Caco-2 (cell line): ENCODE measurements around the gene NFU1. TPM values are rescaled to one million over a fixed set of nuclear protein-coding genes. Genes with fewer than 3 reads are reported as not detected.

ENCODE experiments used
- BruUV-seq: library from RNA; stranded (reverse); fragments of 400-500 nt; replicated peaks from 2 replicates; lab custom pipeline; 2021; lab: Mats Ljungman, UMichigan
- CTCF ChIA-PET: fragments of 300-600 bp; sonication (Branson Sonifier 250); formaldehyde crosslinking; loops from one replicate; lab custom pipeline; 2022; ENCODE audit warnings: antibody characterized with exemption; lab: Charles Lee
- POLR2A ChIA-PET: fragments of 300-600 bp; sonication (Branson Sonifier 250); formaldehyde crosslinking; loops from one replicate; lab custom pipeline; 2022; ENCODE audit warnings: antibody characterized with exemption; lab: Charles Lee
- DNase-seq, 2 experiments: peaks; one replicate each; pipeline versions ENCODE4 v3.0.0 to v3.0.0-alpha.2; 2020 to 2022
- H3K27me3 ChIP-seq: replicated peaks from 2 replicates; pipeline ENCODE4 v1.6.0; 2011; ENCODE audit warnings: low read length; ENCODE audit not compliant: control insufficient read depth, insufficient read depth
- H3K36me3 ChIP-seq: 2 replicates; pipeline ENCODE4 v1.5.1; 2011; ENCODE audit warnings: low read length; ENCODE audit not compliant: control insufficient read depth, insufficient read depth
- H3K4me1 ChIP-seq: fragments of 250-450 bp; sonication (Bioruptor Pico); 2 replicates; pipeline ENCODE4 v1.5.1; 2020; ENCODE audit warnings: mild to moderate bottlenecking
- H3K4me3 ChIP-seq: 2 replicates; pipeline ENCODE4 v1.5.1; 2011; ENCODE audit warnings: low read depth, mild to moderate bottlenecking, control low read depth, low read length
- H3K9me3 ChIP-seq: fragments of 250-450 bp; sonication (Bioruptor Pico); 2 replicates; pipeline ENCODE4 v1.5.1; 2020; ENCODE audit warnings: mild to moderate bottlenecking, moderate library complexity
- H3K27ac Mint-ChIP-seq: one replicate; pipeline ENCODE4 v1.8.0; 2022; ENCODE audit warnings: mixed read lengths; ENCODE audit not compliant: unreplicated experiment
- H3K27me3 Mint-ChIP-seq: one replicate; pipeline ENCODE4 v1.8.0; 2022; ENCODE audit warnings: mixed read lengths; ENCODE audit not compliant: insufficient read depth, unreplicated experiment
- H3K36me3 Mint-ChIP-seq: one replicate; pipeline ENCODE4 v1.8.0; 2022; ENCODE audit warnings: mild to moderate bottlenecking, mixed read lengths; ENCODE audit not compliant: insufficient read depth, unreplicated experiment
- H3K4me1 Mint-ChIP-seq: one replicate; pipeline ENCODE4 v1.8.0; 2022; ENCODE audit warnings: low read depth, mixed read lengths; ENCODE audit not compliant: unreplicated experiment
- H3K4me3 Mint-ChIP-seq: one replicate; pipeline ENCODE4 v1.8.0; 2022; ENCODE audit warnings: mild to moderate bottlenecking, moderate library complexity, mixed read lengths; ENCODE audit not compliant: unreplicated experiment
- H3K9me3 Mint-ChIP-seq: one replicate; pipeline ENCODE4 v1.8.0; 2022; ENCODE audit warnings: mixed read lengths; ENCODE audit not compliant: unreplicated experiment
- CTCF ChIP-seq, 2 experiments: fragments of 200-600 bp in 1 of 2; IDR thresholded peaks; 1 replicate in 1 of 2; 2 replicates in 1 of 2; pipeline versions ENCODE4 v1.5.1 to v1.8.0; 2011 to 2022; ENCODE audit warnings: antibody characterized with exemption in 1 of 2, control low read depth in 1 of 2, inconsistent platforms in 1 of 2, low read depth in 1 of 2, low read length in 1 of 2, mild to moderate bottlenecking in 1 of 2, moderate library complexity in 1 of 2; ENCODE audit not compliant: insufficient read depth in 1 of 2, severe bottlenecking in 1 of 2, unreplicated experiment in 1 of 2
- intact Hi-C: fragments of 100-400 bp; cut with micrococcal nuclease; formaldehyde crosslinking; loops from one replicate; pipeline ENCODE4 v1.10.0; 2022; ENCODE audit not compliant: unreplicated experiment
- total RNA-seq: library from RNA; stranded (reverse); gene quantifications from 2 replicates; pipeline ENCODE4 v1.2.3, GENCODE V29; 2022

The NFU1 gene
- total RNA-seq, 1 experiment from 2014 or later, result 85.3 TPM

GRCh38 chr2:69462780-69463179 lies 25.5 kb upstream of the NFU1 start:
- CTCF ChIA-PET, result no interaction called here
- no peaks in the 10 kb centered on the region for H3K27me3 Mint-ChIP-seq
- Histone ChIP-seq H3K27me3 (no peaks in the 10 kb centered on the region), H3K4me3 (no peak overlapping the region), H3K4me1 (no peaks in the 10 kb centered on the region), H3K9me3 (no peaks in the 10 kb centered on the region), H3K36me3 (no peaks in the 10 kb centered on the region)
- peaks cover 18% of the 10 kb centered on the region for H3K36me3 Mint-ChIP-seq
- BruUV-seq, result no TSS peak
- TF ChIP-seq CTCF (IDR thresholded peaks at IDR 0.05; ENCODE audit: insufficient read depth in 1 of 2, low read depth in 1 of 2, low read length in 1 of 2, severe bottlenecking in 1 of 2, unreplicated experiment in 1 of 2), result no peak
- POLR2A ChIA-PET, result no interaction called here
- no peak for DNase-seq
- H3K27ac Mint-ChIP-seq, result no peak overlapping the region
- no peaks in the 10 kb centered on the region for H3K4me1 Mint-ChIP-seq
- no peaks in the 10 kb centered on the region for H3K9me3 Mint-ChIP-seq
- intact Hi-C loops, result no loop called here
- H3K4me3 Mint-ChIP-seq, result no peak overlapping the region

GRCh38 chr2:69461404-69461803 lies 24.2 kb upstream of the NFU1 start:
- POLR2A ChIA-PET, result no interaction called here
- H3K27me3 Mint-ChIP-seq, result no peaks in the 10 kb centered on the region
- H3K27ac Mint-ChIP-seq, result no peak overlapping the region
- H3K4me3 ChIP-seq, result no peak overlapping the region
- H3K27me3 ChIP-seq, result no peaks in the 10 kb centered on the region
- DNase-seq, result no peak
- no peak overlapping the region for H3K4me3 Mint-ChIP-seq
- no peaks in the 10 kb centered on the region for H3K4me1 Mint-ChIP-seq
- intact Hi-C loops, result no loop called here
- TF ChIP-seq CTCF (IDR thresholded peaks at IDR 0.05; ENCODE audit: insufficient read depth in 1 of 2, low read depth in 1 of 2, low read length in 1 of 2, severe bottlenecking in 1 of 2, unreplicated experiment in 1 of 2), result no peak
- CTCF ChIA-PET, result no interaction called here
- no peaks in the 10 kb centered on the region for H3K4me1 ChIP-seq
- H3K36me3 ChIP-seq, result no peaks in the 10 kb centered on the region
- BruUV-seq, result no TSS peak
- H3K9me3 ChIP-seq, result no peaks in the 10 kb centered on the region
- no peaks in the 10 kb centered on the region for H3K9me3 Mint-ChIP-seq
- peaks cover 13% of the 10 kb centered on the region for H3K36me3 Mint-ChIP-seq

- no peak overlapping the region for H3K4me3 Mint-ChIP-seq
- intact Hi-C loops, result no loop called here
- Histone ChIP-seq H3K4me3 (no peak overlapping the region), H3K27me3 (no peaks in the 10 kb centered on the region), H3K4me1 (no peaks in the 10 kb centered on the region), H3K9me3 (no peaks in the 10 kb centered on the region), H3K36me3 (no peaks in the 10 kb centered on the region)
- no peak for DNase-seq
- ChIA-PET CTCF (no interaction called here), POLR2A (no interaction called here)
- TF ChIP-seq CTCF (IDR thresholded peaks at IDR 0.05; ENCODE audit: insufficient read depth in 1 of 2, low read depth in 1 of 2, low read length in 1 of 2, severe bottlenecking in 1 of 2, unreplicated experiment in 1 of 2), result no peak
- no TSS peak for BruUV-seq
- no peaks in the 10 kb centered on the region for H3K27me3 Mint-ChIP-seq
- H3K9me3 Mint-ChIP-seq, result no peaks in the 10 kb centered on the region
- H3K36me3 Mint-ChIP-seq, result peaks cover 12% of the 10 kb centered on the region
- H3K4me1 Mint-ChIP-seq, result no peaks in the 10 kb centered on the region
- H3K27ac Mint-ChIP-seq, result no peak overlapping the region
Measured at GRCh38 chr2:69459936-69460335, 22.7 kb upstream of the NFU1 start.
